ENCODE results near the gene MAP3K19. TPM values are rescaled to one million over a fixed set of nuclear protein-coding genes. Genes with fewer than 3 reads are reported as not detected.

Gene MAP3K19
- total and polyA plus RNA-seq, 2 experiments from 2014 or later: not detected

DNA sequence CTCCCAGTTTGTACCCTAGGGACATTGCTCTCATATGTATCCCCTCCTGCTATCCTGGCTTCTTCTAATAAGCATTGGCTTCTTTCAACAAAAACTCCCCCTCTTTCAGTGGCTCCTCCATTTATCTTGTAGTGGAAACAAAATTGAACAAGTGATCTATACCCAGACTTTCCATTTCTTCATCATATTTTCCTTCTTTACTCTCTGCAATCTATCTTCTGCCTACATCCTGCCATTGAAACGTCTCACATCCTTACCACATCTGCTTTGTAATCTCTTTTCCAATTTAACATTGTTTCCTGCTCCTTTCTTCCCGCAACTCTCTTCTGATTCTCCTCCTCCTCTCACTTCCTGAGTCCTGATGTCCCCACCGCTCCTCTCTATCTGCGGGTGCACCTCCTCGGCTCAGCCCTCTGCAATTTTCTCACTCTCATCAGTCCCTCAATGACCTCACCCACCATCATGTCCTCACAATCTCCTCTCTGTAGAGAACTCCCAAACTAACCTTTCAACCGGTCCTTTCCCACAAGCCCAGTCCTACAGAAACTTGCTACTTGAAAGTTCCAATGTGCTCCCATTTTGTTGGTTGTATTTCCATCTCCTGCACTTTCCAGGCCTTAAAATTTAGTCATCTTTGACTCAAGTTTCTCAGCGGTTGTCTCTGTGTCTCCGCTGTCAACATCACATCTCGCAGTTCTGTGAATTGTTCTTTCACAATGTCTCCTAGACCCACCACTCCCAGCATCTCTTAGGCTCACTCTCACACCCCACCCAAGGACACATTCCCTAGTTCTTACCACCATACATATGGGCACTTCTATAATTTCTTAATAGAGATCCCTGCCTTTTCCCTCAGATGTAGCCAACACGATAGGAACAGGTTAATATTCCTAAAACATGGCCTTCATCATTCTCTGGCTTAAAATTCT lies 24.0 kb downstream of the MAP3K19 start:
- no peaks in the 10 kb centered on the region for H3K27me3 Mint-ChIP-seq (ENCODE audit: insufficient read depth, low read depth, poor library complexity)
- no peaks in the 10 kb centered on the region for H3K4me1 Mint-ChIP-seq
- H3K9me3 Mint-ChIP-seq: no peaks in the 10 kb centered on the region
- Histone ChIP-seq H3K4me2 (no peak overlapping the region), H3K27me3 (ENCODE audit: insufficient read depth) (no peaks in the 10 kb centered on the region), H2AFZ (peak overlapping the region; percentile 72), H3K9me2 (ENCODE audit: insufficient read depth) (no peaks in the 10 kb centered on the region), H3K79me2 (replicated peaks; ENCODE audit: insufficient read depth) (no peaks in the 10 kb centered on the region), H3K36me3 (ENCODE audit: insufficient read depth) (no peaks in the 10 kb centered on the region), H3K4me3 (no peak overlapping the region), H3F3A (replicated peaks; ENCODE audit: low read depth) (no peaks in the 10 kb centered on the region), H3K4me1 (ENCODE audit: insufficient read depth) (no peaks in the 10 kb centered on the region), H3K27ac (ENCODE audit: low read depth) (no peak overlapping the region), H4K20me1 (replicated peaks; ENCODE audit: insufficient read depth) (no peaks in the 10 kb centered on the region)
- ATAC-seq (no peak), DNase-seq (ENCODE audit: low spot score) (no peak)
- no peak overlapping the region for H3K4me3 Mint-ChIP-seq
- TF ChIP-seq, protein P1, sequence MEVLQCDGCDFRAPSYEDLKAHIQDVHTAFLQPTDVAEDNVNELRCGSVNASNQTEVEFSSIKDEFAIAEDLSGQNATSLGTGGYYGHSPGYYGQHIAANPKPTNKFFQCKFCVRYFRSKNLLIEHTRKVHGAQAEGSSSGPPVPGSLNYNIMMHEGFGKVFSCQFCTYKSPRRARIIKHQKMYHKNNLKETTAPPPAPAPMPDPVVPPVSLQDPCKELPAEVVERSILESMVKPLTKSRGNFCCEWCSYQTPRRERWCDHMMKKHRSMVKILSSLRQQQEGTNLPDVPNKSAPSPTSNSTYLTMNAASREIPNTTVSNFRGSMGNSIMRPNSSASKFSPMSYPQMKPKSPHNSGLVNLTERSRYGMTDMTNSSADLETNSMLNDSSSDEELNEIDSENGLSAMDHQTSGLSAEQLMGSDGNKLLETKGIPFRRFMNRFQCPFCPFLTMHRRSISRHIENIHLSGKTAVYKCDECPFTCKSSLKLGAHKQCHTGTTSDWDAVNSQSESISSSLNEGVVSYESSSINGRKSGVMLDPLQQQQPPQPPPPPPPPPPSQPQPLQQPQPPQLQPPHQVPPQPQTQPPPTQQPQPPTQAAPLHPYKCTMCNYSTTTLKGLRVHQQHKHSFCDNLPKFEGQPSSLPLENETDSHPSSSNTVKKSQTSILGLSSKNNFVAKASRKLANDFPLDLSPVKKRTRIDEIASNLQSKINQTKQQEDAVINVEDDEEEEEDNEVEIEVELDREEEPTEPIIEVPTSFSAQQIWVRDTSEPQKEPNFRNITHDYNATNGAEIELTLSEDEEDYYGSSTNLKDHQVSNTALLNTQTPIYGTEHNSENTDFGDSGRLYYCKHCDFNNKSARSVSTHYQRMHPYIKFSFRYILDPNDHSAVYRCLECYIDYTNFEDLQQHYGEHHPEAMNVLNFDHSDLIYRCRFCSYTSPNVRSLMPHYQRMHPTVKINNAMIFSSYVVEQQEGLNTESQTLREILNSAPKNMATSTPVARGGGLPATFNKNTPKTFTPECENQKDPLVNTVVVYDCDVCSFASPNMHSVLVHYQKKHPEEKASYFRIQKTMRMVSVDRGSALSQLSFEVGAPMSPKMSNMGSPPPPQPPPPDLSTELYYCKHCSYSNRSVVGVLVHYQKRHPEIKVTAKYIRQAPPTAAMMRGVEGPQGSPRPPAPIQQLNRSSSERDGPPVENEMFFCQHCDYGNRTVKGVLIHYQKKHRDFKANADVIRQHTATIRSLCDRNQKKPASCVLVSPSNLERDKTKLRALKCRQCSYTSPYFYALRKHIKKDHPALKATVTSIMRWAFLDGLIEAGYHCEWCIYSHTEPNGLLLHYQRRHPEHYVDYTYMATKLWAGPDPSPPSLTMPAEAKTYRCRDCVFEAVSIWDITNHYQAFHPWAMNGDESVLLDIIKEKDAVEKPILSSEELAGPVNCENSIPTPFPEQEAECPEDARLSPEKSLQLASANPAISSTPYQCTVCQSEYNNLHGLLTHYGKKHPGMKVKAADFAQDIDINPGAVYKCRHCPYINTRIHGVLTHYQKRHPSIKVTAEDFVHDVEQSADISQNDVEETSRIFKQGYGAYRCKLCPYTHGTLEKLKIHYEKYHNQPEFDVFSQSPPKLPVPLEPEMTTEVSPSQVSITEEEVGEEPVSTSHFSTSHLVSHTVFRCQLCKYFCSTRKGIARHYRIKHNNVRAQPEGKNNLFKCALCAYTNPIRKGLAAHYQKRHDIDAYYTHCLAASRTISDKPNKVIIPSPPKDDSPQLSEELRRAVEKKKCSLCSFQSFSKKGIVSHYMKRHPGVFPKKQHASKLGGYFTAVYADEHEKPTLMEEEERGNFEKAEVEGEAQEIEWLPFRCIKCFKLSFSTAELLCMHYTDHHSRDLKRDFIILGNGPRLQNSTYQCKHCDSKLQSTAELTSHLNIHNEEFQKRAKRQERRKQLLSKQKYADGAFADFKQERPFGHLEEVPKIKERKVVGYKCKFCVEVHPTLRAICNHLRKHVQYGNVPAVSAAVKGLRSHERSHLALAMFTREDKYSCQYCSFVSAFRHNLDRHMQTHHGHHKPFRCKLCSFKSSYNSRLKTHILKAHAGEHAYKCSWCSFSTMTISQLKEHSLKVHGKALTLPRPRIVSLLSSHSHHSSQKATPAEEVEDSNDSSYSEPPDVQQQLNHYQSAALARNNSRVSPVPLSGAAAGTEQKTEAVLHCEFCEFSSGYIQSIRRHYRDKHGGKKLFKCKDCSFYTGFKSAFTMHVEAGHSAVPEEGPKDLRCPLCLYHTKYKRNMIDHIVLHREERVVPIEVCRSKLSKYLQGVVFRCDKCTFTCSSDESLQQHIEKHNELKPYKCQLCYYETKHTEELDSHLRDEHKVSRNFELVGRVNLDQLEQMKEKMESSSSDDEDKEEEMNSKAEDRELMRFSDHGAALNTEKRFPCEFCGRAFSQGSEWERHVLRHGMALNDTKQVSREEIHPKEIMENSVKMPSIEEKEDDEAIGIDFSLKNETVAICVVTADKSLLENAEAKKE (CRISPR knock-in tag; IDR thresholded peaks at IDR 0.05): no peak
- TF ChIP-seq EZH2phosphoT487 (IDR thresholded peaks at IDR 0.05; ENCODE audit: unreplicated experiment): no peak
- no peak for TF ChIP-seq CREB1 (CRISPR knock-in tag; IDR thresholded peaks at IDR 0.05; ENCODE audit: low read depth)
- no peak for TF ChIP-seq JUNB (IDR thresholded peaks at IDR 0.05; ENCODE audit: unreplicated experiment)
- TF ChIP-seq, protein P2, sequence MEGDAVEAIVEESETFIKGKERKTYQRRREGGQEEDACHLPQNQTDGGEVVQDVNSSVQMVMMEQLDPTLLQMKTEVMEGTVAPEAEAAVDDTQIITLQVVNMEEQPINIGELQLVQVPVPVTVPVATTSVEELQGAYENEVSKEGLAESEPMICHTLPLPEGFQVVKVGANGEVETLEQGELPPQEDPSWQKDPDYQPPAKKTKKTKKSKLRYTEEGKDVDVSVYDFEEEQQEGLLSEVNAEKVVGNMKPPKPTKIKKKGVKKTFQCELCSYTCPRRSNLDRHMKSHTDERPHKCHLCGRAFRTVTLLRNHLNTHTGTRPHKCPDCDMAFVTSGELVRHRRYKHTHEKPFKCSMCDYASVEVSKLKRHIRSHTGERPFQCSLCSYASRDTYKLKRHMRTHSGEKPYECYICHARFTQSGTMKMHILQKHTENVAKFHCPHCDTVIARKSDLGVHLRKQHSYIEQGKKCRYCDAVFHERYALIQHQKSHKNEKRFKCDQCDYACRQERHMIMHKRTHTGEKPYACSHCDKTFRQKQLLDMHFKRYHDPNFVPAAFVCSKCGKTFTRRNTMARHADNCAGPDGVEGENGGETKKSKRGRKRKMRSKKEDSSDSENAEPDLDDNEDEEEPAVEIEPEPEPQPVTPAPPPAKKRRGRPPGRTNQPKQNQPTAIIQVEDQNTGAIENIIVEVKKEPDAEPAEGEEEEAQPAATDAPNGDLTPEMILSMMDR (conservative IDR thresholded peaks at IDR 0.05; ENCODE audit: low read depth in 2 of 2): no peak
- TF ChIP-seq POLR2AphosphoS5 (IDR thresholded peaks at IDR 0.05; ENCODE audit: low read depth): no peak
- no peak for TF ChIP-seq EZH2 (IDR thresholded peaks at IDR 0.05; ENCODE audit: low read depth, unreplicated experiment)
- TF ChIP-seq, protein P3, sequence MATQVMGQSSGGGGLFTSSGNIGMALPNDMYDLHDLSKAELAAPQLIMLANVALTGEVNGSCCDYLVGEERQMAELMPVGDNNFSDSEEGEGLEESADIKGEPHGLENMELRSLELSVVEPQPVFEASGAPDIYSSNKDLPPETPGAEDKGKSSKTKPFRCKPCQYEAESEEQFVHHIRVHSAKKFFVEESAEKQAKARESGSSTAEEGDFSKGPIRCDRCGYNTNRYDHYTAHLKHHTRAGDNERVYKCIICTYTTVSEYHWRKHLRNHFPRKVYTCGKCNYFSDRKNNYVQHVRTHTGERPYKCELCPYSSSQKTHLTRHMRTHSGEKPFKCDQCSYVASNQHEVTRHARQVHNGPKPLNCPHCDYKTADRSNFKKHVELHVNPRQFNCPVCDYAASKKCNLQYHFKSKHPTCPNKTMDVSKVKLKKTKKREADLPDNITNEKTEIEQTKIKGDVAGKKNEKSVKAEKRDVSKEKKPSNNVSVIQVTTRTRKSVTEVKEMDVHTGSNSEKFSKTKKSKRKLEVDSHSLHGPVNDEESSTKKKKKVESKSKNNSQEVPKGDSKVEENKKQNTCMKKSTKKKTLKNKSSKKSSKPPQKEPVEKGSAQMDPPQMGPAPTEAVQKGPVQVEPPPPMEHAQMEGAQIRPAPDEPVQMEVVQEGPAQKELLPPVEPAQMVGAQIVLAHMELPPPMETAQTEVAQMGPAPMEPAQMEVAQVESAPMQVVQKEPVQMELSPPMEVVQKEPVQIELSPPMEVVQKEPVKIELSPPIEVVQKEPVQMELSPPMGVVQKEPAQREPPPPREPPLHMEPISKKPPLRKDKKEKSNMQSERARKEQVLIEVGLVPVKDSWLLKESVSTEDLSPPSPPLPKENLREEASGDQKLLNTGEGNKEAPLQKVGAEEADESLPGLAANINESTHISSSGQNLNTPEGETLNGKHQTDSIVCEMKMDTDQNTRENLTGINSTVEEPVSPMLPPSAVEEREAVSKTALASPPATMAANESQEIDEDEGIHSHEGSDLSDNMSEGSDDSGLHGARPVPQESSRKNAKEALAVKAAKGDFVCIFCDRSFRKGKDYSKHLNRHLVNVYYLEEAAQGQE (IDR thresholded peaks at IDR 0.05; ENCODE audit: unreplicated experiment): no peak
- TF ChIP-seq ZNF331 (CRISPR knock-in tag; IDR thresholded peaks at IDR 0.05; ENCODE audit: low read depth): no peak
- TF ChIP-seq STAT1 (IDR thresholded peaks at IDR 0.05; ENCODE audit: unreplicated experiment): no peak
- TF ChIP-seq NANOG (IDR thresholded peaks at IDR 0.05; ENCODE audit: borderline replicate concordance): no peak
- TF ChIP-seq, protein P4, sequence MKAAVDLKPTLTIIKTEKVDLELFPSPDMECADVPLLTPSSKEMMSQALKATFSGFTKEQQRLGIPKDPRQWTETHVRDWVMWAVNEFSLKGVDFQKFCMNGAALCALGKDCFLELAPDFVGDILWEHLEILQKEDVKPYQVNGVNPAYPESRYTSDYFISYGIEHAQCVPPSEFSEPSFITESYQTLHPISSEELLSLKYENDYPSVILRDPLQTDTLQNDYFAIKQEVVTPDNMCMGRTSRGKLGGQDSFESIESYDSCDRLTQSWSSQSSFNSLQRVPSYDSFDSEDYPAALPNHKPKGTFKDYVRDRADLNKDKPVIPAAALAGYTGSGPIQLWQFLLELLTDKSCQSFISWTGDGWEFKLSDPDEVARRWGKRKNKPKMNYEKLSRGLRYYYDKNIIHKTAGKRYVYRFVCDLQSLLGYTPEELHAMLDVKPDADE (IDR thresholded peaks at IDR 0.05): no peak
- H3K36me3 Mint-ChIP-seq (ENCODE audit: low read depth): no peaks in the 10 kb centered on the region
- H3K27ac Mint-ChIP-seq: no peak overlapping the region

Data from GM23338 (cell line).